Panc1 (cell line): Measurements from ENCODE around the gene SEL1L3. TPM values are rescaled to one million over a fixed set of nuclear protein-coding genes. Genes with fewer than 3 reads are reported as not detected.

Experiments used
- ATAC-seq: fragments of 200-7000 bp; cut with Tn5 transposase; 2 replicates; pipeline ENCODE4 v1.9.1; 2020; ENCODE audit warnings: mild to moderate bottlenecking, moderate library complexity
- BruUV-seq: library from RNA; stranded (reverse); fragments of 400-500 nt; replicated peaks from 2 replicates; lab custom pipeline; 2021; lab: Mats Ljungman, UMichigan
- CTCF ChIA-PET: fragments of 300-600 bp; sonication (Branson Sonifier 250); formaldehyde crosslinking; loops from one replicate; lab custom pipeline; 2022; ENCODE audit warnings: antibody characterized with exemption; lab: Charles Lee
- POLR2A ChIA-PET: fragments of 300-600 bp; sonication (Branson Sonifier 250); formaldehyde crosslinking; loops from one replicate; lab custom pipeline; 2022; ENCODE audit warnings: antibody characterized with exemption; lab: Charles Lee
- DNase-seq: peaks from one replicate; pipeline ENCODE4 v3.0.0-alpha.2; 2010; ENCODE audit warnings: low read depth, low spot score
- H3K27ac ChIP-seq: 2 replicates; pipeline ENCODE4 v1.5.1; 2011; ENCODE audit warnings: mild to moderate bottlenecking, low read length, inconsistent platforms
- H3K27me3 ChIP-seq: fragments of 200-500 bp; sonication (Bioruptor generic); 2 replicates; pipeline ENCODE4 v1.6.0; 2014; ENCODE audit warnings: low read length, inconsistent platforms; ENCODE audit not compliant: control insufficient read depth, insufficient read depth
- H3K36me3 ChIP-seq: fragments of 200-500 bp; sonication (Bioruptor generic); 2 replicates; pipeline ENCODE4 v1.5.1; 2014; ENCODE audit warnings: inconsistent platforms, mild to moderate bottlenecking, low read length, moderate library complexity; ENCODE audit not compliant: control insufficient read depth, insufficient read depth
- H3K4me1 ChIP-seq: 2 replicates; pipeline ENCODE4 v1.5.1; 2011; ENCODE audit warnings: inconsistent platforms, mild to moderate bottlenecking, low read length, moderate library complexity; ENCODE audit not compliant: control insufficient read depth, insufficient read depth
- H3K4me3 ChIP-seq, 2 experiments: 2 replicates each; pipeline ENCODE4 v1.5.1; 2011 to 2012; ENCODE audit warnings: low read depth in 2 of 2, low read length in 2 of 2, mild to moderate bottlenecking in 2 of 2, inconsistent platforms in 1 of 2, moderate library complexity in 1 of 2
- H3K9me3 ChIP-seq: fragments of 200-500 bp; sonication (Bioruptor generic); 2 replicates; pipeline ENCODE4 v1.5.1; 2014; ENCODE audit warnings: low read depth, mild to moderate bottlenecking, inconsistent platforms, low read length, moderate library complexity; ENCODE audit not compliant: control insufficient read depth, insufficient read depth
- CTCF ChIP-seq: fragments of 450-650 bp; IDR thresholded peaks from 2 replicates; pipeline ENCODE4 v1.5.1; 2017; ENCODE audit warnings: mild to moderate bottlenecking
- POLR2AphosphoS5 ChIP-seq: IDR thresholded peaks from 2 replicates; pipeline ENCODE4 v1.6.1; 2012; ENCODE audit warnings: mild to moderate bottlenecking, low read depth, low read length, moderate library complexity
- REST ChIP-seq, 2 experiments: IDR thresholded peaks; 2 replicates each; pipeline ENCODE4 v1.6.1; 2011 to 2012; ENCODE audit warnings: low read depth in 2 of 2, control low read depth in 1 of 2, low read length in 1 of 2, mild to moderate bottlenecking in 1 of 2, moderate library complexity in 1 of 2; ENCODE audit not compliant: insufficient read depth in 1 of 2
- SIN3A ChIP-seq: IDR thresholded peaks from 2 replicates; pipeline ENCODE4 v1.6.1; 2012; ENCODE audit warnings: low read depth, mild to moderate bottlenecking, low read length, moderate library complexity, borderline replicate concordance; ENCODE audit not compliant: insufficient read depth
- TCF7L2 ChIP-seq: IDR thresholded peaks from 2 replicates; pipeline ENCODE4 v1.6.1; 2011; ENCODE audit warnings: mild to moderate bottlenecking, low read depth, low read length, inconsistent platforms
- in situ Hi-C: cut with HindIII; loops from 2 replicates; pipeline ENCODE4 v1.10.0; 2016; ENCODE audit warnings: low sequenced_read_pairs, low pct_unique_long_range_greater_than_20kb
- intact Hi-C: fragments of 100-400 bp; cut with micrococcal nuclease; formaldehyde crosslinking; loops from one replicate; pipeline ENCODE4 v1.10.0; 2022; ENCODE audit not compliant: unreplicated experiment
- total RNA-seq: library from RNA; stranded (reverse); gene quantifications from one replicate; pipeline ENCODE4 v1.2.1, GENCODE V29; 2021; ENCODE audit not compliant: unreplicated experiment

SEL1L3 gene
- total RNA-seq, 1 experiment from 2014 or later: 1.1 TPM

- H3K27me3 ChIP-seq: no peaks in the 10 kb centered on the region; the same call in 1 of the 2 replicates
- DNase-seq (no peak), ATAC-seq (no peak)
- H3K27ac ChIP-seq: no peak overlapping the region
- in situ Hi-C loops (no loop called here), intact Hi-C loops (no loop called here)
- no peak overlapping the region for H3K4me3 ChIP-seq
- BruUV-seq: no TSS peak
- TF ChIP-seq CTCF (no peak), POLR2AphosphoS5 (no peak)
- H3K9me3 ChIP-seq: no peaks in the 10 kb centered on the region
- H3K4me1 ChIP-seq: no peaks in the 10 kb centered on the region
- POLR2A ChIA-PET: no interaction called here
- H3K36me3 ChIP-seq: no peaks in the 10 kb centered on the region
- CTCF ChIA-PET: no interaction called here
Measured at GRCh38 chr4:25773358-25773757, 89.4 kb downstream of the SEL1L3 start.

- TF ChIP-seq CTCF: no peak
- no peak for TF ChIP-seq TCF7L2
- TF ChIP-seq POLR2AphosphoS5: no peak
- TF ChIP-seq SIN3A: no peak
- no peak for TF ChIP-seq REST (IDR thresholded peaks at IDR 0.05; ENCODE audit: insufficient read depth in 1 of 2, low read depth in 2 of 2, low read length in 1 of 2)
- no peak overlapping the region for H3K4me3 ChIP-seq
- no peaks in the 10 kb centered on the region for H3K9me3 ChIP-seq
- in situ Hi-C loops (no loop called here), intact Hi-C loops (no loop called here)
- BruUV-seq: no TSS peak
- POLR2A ChIA-PET: no interaction called here
- no peaks in the 10 kb centered on the region; the same call in 1 of the 2 replicates for H3K27me3 ChIP-seq
- DNase-seq: no peak
- H3K4me1 ChIP-seq: no peaks in the 10 kb centered on the region
- CTCF ChIA-PET: no interaction called here
- ATAC-seq: no peak
- no peaks in the 10 kb centered on the region for H3K36me3 ChIP-seq
- no peak overlapping the region for H3K27ac ChIP-seq
Measured at GRCh38 chr4:25771672-25772071, 91.1 kb downstream of the SEL1L3 start.

- CTCF ChIA-PET: no interaction called here
- ATAC-seq: no peak
Measured at GRCh38 chr4:25770847-25771246, 91.9 kb downstream of the SEL1L3 start.

More at GRCh38 chr4:25770847-25771246, 91.9 kb downstream of the SEL1L3 start:
- Histone ChIP-seq H3K4me3 (no peak overlapping the region), H3K4me1 (no peaks in the 10 kb centered on the region), H3K27ac (no peak overlapping the region), H3K36me3 (no peaks in the 10 kb centered on the region), H3K27me3 (no peaks in the 10 kb centered on the region; the same call in 1 of the 2 replicates), H3K9me3 (no peaks in the 10 kb centered on the region)
- TF ChIP-seq POLR2AphosphoS5 (no peak), REST (IDR thresholded peaks at IDR 0.05; ENCODE audit: insufficient read depth in 1 of 2, low read depth in 2 of 2, low read length in 1 of 2) (no peak), SIN3A (no peak), CTCF (no peak), TCF7L2 (no peak)
- in situ Hi-C loops: no loop called here
- intact Hi-C loops: no loop called here
- POLR2A ChIA-PET: no interaction called here
- DNase-seq: no peak
- BruUV-seq: no TSS peak
